Mucosa of descending colon (tissue), 3 donors: Measurements from ENCODE around the gene TMEM200C. TPM values are rescaled to one million over a fixed set of nuclear protein-coding genes. Genes with fewer than 3 reads are reported as not detected.

Experiments
- ATAC-seq: fragments of 200-7000 bp; cut with Tn5 transposase; one replicate; pipeline ENCODE4 v1.9.1; 2020; ENCODE audit warnings: mild to moderate bottlenecking, moderate library complexity
- DNase-seq, 3 donors: peaks; one replicate each; pipeline ENCODE4 v3.0.0-alpha.2; 2020
- H3K36me3 ChIP-seq: fragments of 200-600 bp; one replicate; pipeline ENCODE4 v1.8.0; 2021; ENCODE audit warnings: low read depth, mild to moderate bottlenecking
- H3K4me1 ChIP-seq: fragments of 200-600 bp; one replicate; pipeline ENCODE4 v1.8.0; 2021; ENCODE audit warnings: low read depth, mild to moderate bottlenecking
- H3K4me3 ChIP-seq: fragments of 200-600 bp; one replicate; pipeline ENCODE4 v1.8.0; 2021; ENCODE audit warnings: mild to moderate bottlenecking
- H3K9me3 ChIP-seq: fragments of 200-600 bp; one replicate; pipeline ENCODE4 v1.8.0; 2021; ENCODE audit warnings: mild to moderate bottlenecking
- CTCF ChIP-seq: fragments of 200-600 bp; IDR thresholded peaks from one replicate; pipeline ENCODE4 v1.8.0; 2022; ENCODE audit warnings: antibody characterized with exemption, mild to moderate bottlenecking
- intact Hi-C, 2 donors: fragments of 100-400 bp; cut with DNase I in 1 of 2; cut with micrococcal nuclease in 1 of 2; formaldehyde crosslinking; loops; one replicate each; pipeline versions ENCODE4 v1.11.0 to v1.11.1; 2022; cut with DNase I, micrococcal nuclease
- total RNA-seq, 3 donors: library from RNA; stranded (reverse); fragmentation: NEBNext Ultra II Directional in 2 of 3; extraction: Animal tissue kit (Norgen Biotek cat#: 25700) in 2 of 3; gene quantifications; one replicate each; pipeline versions ENCODE4 v1.2.1 to v1.2.4, GENCODE V29; 2021 to 2023
- donor health status: DM: no; HTN: no; CAD: no; lungs with moderate emphysema.
- donor health status: DM: no; HTN: no; CAD: no.
- donor health status: DM: no; HTN: yes; CAD: no.

Gene TMEM200C
- total RNA-seq, 3 donors from 2014 or later: 0.06 to 2.1 (median 0.14) TPM

- DNase-seq (no peak), ATAC-seq (no peak)
- Histone ChIP-seq H3K4me1 (no peaks in the 10 kb centered on the region), H3K9me3 (no peaks in the 10 kb centered on the region), H3K36me3 (no peaks in the 10 kb centered on the region), H3K4me3 (no peak overlapping the region)
- TF ChIP-seq CTCF: no peak
- intact Hi-C loops: no loop called here
Observed at GRCh38 chr18:5939801-5940667, 44.7 kb upstream of the TMEM200C start.

- ATAC-seq (no peak), DNase-seq (no peak)
- H3K36me3 ChIP-seq: no peaks in the 10 kb centered on the region
- H3K4me1 ChIP-seq: no peaks in the 10 kb centered on the region
- no peaks in the 10 kb centered on the region for H3K9me3 ChIP-seq
- no peak overlapping the region for H3K4me3 ChIP-seq
- no peak for TF ChIP-seq CTCF
- intact Hi-C loops: no loop called here
Observed at GRCh38 chr18:5937795-5938194, 42.5 kb upstream of the TMEM200C start.

- ATAC-seq (no peak), DNase-seq (no peak)
- TF ChIP-seq CTCF: no peak
- H3K9me3 ChIP-seq: no peaks in the 10 kb centered on the region
- intact Hi-C loops: no loop called here
- no peaks in the 10 kb centered on the region for H3K4me1 ChIP-seq
- no peaks in the 10 kb centered on the region for H3K36me3 ChIP-seq
- no peak overlapping the region for H3K4me3 ChIP-seq
Observed at GRCh38 chr18:5937121-5937520, 41.8 kb upstream of the TMEM200C start.

- no peaks in the 10 kb centered on the region for H3K36me3 ChIP-seq
- ATAC-seq (no peak), DNase-seq (no peak)
- TF ChIP-seq CTCF: no peak
- no peaks in the 10 kb centered on the region for H3K4me1 ChIP-seq
- no peak overlapping the region for H3K4me3 ChIP-seq
- H3K9me3 ChIP-seq: no peaks in the 10 kb centered on the region
- intact Hi-C loops: no loop called here
Observed at GRCh38 chr18:5930789-5931188, 35.5 kb upstream of the TMEM200C start.

GRCh38 chr18:5918205-5918858, 23.0 kb upstream of the TMEM200C start:
- no peak for TF ChIP-seq CTCF
- Histone ChIP-seq H3K4me3 (no peak overlapping the region), H3K9me3 (no peaks in the 10 kb centered on the region), H3K4me1 (no peaks in the 10 kb centered on the region), H3K36me3 (no peaks in the 10 kb centered on the region)
- no peak for ATAC-seq
- DNase-seq: no peak
- intact Hi-C loops: no loop called here
